ENCODE measurements around the gene SLC25A10. TPM values are rescaled to one million over a fixed set of nuclear protein-coding genes. Genes with fewer than 3 reads are reported as not detected.
A peak's percentile ranks its signal among the peaks of the same experiment; 100 is the strongest.

The SLC25A10 gene
- total RNA-seq, 1 donor from 2014 or later = 60.8 TPM

GRCh38 chr17:81690549-81690948, 21.5 kb upstream of the SLC25A10 start:
- no peak overlapping the region for H3K27ac Mint-ChIP-seq (ENCODE audit: unreplicated experiment)
- TF ChIP-seq CTCF (IDR thresholded peaks at IDR 0.05; ENCODE audit: partially characterized antibody, unreplicated experiment) = no peak
- no peaks in the 10 kb centered on the region for H3K27me3 Mint-ChIP-seq (ENCODE audit: unreplicated experiment)
- no peak for DNase-seq
- peaks cover 15% of the 10 kb centered on the region for H3K4me1 Mint-ChIP-seq (ENCODE audit: low read depth, unreplicated experiment)
- H3K36me3 Mint-ChIP-seq (ENCODE audit: unreplicated experiment) = no peaks in the 10 kb centered on the region
- peaks cover 19% of the 10 kb centered on the region for H3K9me3 Mint-ChIP-seq (ENCODE audit: unreplicated experiment)
- H3K4me3 Mint-ChIP-seq (ENCODE audit: unreplicated experiment) = no peak overlapping the region

GRCh38 chr17:81691196-81691595, 20.9 kb upstream of the SLC25A10 start:
- no peak for TF ChIP-seq CTCF (IDR thresholded peaks at IDR 0.05; ENCODE audit: partially characterized antibody, unreplicated experiment)
- Mint-ChIP-seq H3K36me3 (ENCODE audit: unreplicated experiment) (no peaks in the 10 kb centered on the region), H3K27ac (ENCODE audit: unreplicated experiment) (peak overlapping the region; percentile 55), H3K9me3 (ENCODE audit: unreplicated experiment) (peaks cover 17% of the 10 kb centered on the region), H3K4me3 (ENCODE audit: unreplicated experiment) (no peak overlapping the region), H3K4me1 (ENCODE audit: low read depth, unreplicated experiment) (peaks cover 15% of the 10 kb centered on the region), H3K27me3 (ENCODE audit: unreplicated experiment) (no peaks in the 10 kb centered on the region)
- no peak for DNase-seq

GRCh38 chr17:81691608-81692007, 20.5 kb upstream of the SLC25A10 start:
- Mint-ChIP-seq H3K36me3 (ENCODE audit: unreplicated experiment) (no peaks in the 10 kb centered on the region), H3K4me3 (ENCODE audit: unreplicated experiment) (no peak overlapping the region)
- TF ChIP-seq CTCF (IDR thresholded peaks at IDR 0.05; ENCODE audit: partially characterized antibody, unreplicated experiment) = no peak

GRCh38 chr17:81693509-81694210, 18.4 kb upstream of the SLC25A10 start:
- H3K27ac Mint-ChIP-seq (ENCODE audit: unreplicated experiment) = no peak overlapping the region
- H3K4me3 Mint-ChIP-seq (ENCODE audit: unreplicated experiment) = no peak overlapping the region
- peaks cover 7% of the 10 kb centered on the region for H3K4me1 Mint-ChIP-seq (ENCODE audit: low read depth, unreplicated experiment)
- peaks cover 18% of the 10 kb centered on the region for H3K9me3 Mint-ChIP-seq (ENCODE audit: unreplicated experiment)
- TF ChIP-seq CTCF (IDR thresholded peaks at IDR 0.05; ENCODE audit: partially characterized antibody, unreplicated experiment) = no peak
- H3K36me3 Mint-ChIP-seq (ENCODE audit: unreplicated experiment) = no peaks in the 10 kb centered on the region
- DNase-seq = no peak
- H3K27me3 Mint-ChIP-seq (ENCODE audit: unreplicated experiment) = peaks cover 5% of the 10 kb centered on the region

More at GRCh38 chr17:81691608-81692007, 20.5 kb upstream of the SLC25A10 start:
- Mint-ChIP-seq H3K27ac (ENCODE audit: unreplicated experiment) (no peak overlapping the region), H3K4me1 (ENCODE audit: low read depth, unreplicated experiment) (peaks cover 15% of the 10 kb centered on the region), H3K27me3 (ENCODE audit: unreplicated experiment) (no peaks in the 10 kb centered on the region), H3K9me3 (ENCODE audit: unreplicated experiment) (peaks cover 17% of the 10 kb centered on the region)
- no peak for DNase-seq

GRCh38 chr17:81694810-81695209, 17.3 kb upstream of the SLC25A10 start:
- no peak for TF ChIP-seq CTCF (IDR thresholded peaks at IDR 0.05; ENCODE audit: partially characterized antibody, unreplicated experiment)
- Mint-ChIP-seq H3K27ac (ENCODE audit: unreplicated experiment) (no peak overlapping the region), H3K4me1 (ENCODE audit: low read depth, unreplicated experiment) (no peaks in the 10 kb centered on the region), H3K9me3 (ENCODE audit: unreplicated experiment) (peaks cover 17% of the 10 kb centered on the region), H3K4me3 (ENCODE audit: unreplicated experiment) (no peak overlapping the region), H3K27me3 (ENCODE audit: unreplicated experiment) (peaks cover 5% of the 10 kb centered on the region), H3K36me3 (ENCODE audit: unreplicated experiment) (no peaks in the 10 kb centered on the region)
- no peak for DNase-seq

Measured in glutamatergic neuron (in vitro differentiated cells).